Measurements from ENCODE around the gene GPC6.

The GPC6 gene

DNA sequence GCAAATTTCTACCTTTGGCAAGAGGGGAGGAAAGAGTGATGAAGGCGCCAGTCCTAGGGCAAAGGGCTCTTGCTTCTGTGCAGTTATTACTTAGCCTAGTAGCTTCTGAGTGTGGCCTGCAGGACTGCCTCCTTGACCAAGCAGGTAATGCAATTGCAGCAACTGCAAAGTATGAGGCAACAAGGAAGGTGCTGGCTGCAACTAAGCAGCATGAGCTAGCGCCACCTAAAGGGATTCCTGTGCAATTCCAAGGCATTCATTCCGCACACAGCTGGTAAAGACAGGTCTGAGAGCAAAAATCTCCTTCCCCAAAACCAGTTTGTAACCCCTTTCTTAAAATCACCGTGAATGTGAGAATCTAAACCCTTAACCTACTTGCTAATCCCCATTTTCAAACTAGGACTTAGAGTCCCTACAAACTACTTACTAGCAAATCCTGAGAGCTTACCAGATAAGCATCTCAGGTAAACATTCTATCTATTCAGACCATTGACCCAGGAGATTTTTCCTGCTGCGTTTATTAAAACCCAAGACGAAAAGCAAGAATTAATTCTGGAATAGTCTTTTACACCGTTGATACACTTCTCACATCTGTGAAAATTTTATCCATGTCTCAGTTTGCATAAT lies 1190.0 kb downstream of the GPC6 start:
- Mint-ChIP-seq H3K27me3 (ENCODE audit: low read depth) (no peaks in the 10 kb centered on the region), H3K27ac (no peak overlapping the region), H3K36me3 (ENCODE audit: low read depth) (peaks cover 5% of the 10 kb centered on the region), H3K4me1 (peaks cover 6% of the 10 kb centered on the region), H3K9me3 (peaks cover 12% of the 10 kb centered on the region), H3K4me3 (no peak overlapping the region)
- TF ChIP-seq, protein P1, sequence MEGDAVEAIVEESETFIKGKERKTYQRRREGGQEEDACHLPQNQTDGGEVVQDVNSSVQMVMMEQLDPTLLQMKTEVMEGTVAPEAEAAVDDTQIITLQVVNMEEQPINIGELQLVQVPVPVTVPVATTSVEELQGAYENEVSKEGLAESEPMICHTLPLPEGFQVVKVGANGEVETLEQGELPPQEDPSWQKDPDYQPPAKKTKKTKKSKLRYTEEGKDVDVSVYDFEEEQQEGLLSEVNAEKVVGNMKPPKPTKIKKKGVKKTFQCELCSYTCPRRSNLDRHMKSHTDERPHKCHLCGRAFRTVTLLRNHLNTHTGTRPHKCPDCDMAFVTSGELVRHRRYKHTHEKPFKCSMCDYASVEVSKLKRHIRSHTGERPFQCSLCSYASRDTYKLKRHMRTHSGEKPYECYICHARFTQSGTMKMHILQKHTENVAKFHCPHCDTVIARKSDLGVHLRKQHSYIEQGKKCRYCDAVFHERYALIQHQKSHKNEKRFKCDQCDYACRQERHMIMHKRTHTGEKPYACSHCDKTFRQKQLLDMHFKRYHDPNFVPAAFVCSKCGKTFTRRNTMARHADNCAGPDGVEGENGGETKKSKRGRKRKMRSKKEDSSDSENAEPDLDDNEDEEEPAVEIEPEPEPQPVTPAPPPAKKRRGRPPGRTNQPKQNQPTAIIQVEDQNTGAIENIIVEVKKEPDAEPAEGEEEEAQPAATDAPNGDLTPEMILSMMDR (IDR thresholded peaks at IDR 0.05; ENCODE audit: unreplicated experiment in 3 of 3) = peak; percentile 9 to 53 (median 25)

DNA sequence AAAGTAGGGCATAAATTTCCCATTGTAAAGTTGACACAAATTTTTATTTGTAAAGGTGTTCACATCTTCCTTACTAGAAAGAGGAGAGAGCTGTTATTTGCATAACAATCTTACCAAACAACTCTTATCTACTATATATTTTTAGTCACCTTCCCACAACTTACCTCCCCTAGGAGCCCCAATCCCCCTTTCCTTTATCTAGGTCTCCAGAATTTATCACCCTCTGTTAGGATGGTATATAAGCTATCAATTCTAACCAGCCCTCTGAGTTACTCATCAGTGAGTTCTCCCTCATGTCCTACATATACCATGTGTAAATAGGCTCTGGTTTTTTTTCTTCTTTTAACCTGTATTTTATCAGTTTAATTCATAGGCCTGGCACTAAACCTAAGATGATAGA lies 1190.7 kb downstream of the GPC6 start:
- Mint-ChIP-seq H3K36me3 (ENCODE audit: low read depth) (peaks cover 5% of the 10 kb centered on the region), H3K4me1 (peaks cover 6% of the 10 kb centered on the region), H3K9me3 (peaks cover 12% of the 10 kb centered on the region), H3K4me3 (no peak overlapping the region), H3K27ac (no peak overlapping the region), H3K27me3 (ENCODE audit: low read depth) (no peaks in the 10 kb centered on the region)
- TF ChIP-seq, protein P1 (IDR thresholded peaks at IDR 0.05; ENCODE audit: unreplicated experiment in 3 of 3) = no peak

DNA sequence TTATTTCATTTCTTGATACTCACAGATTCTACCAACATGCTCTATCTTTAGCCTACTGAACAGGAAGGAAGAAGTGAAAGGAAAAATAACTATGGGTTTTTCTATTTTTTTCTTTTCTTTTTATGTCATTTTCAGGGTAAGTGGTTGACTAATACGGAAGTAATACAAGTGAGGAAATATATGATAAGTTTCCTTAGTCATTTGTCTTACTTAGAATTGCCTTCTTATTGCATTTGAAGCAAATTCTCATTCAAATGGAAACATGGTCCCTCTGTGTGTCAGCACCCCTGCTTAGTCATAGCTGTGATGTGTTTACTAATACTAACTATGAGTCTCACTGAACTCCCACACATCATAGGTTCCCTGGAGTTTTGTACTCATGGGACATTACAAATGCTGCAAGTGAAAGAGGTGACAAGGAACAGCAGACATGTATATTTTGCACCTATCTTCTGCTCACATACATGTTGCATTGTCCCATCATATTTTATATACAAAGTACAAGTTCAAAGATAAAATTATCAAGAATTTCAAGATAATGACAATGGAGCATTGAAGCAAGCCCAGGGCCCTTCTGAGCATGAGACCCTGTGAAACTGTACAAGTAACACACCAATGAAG lies 1192.8 kb downstream of the GPC6 start:
- no peaks in the 10 kb centered on the region for H3K27me3 Mint-ChIP-seq (ENCODE audit: low read depth)
- peaks cover 5% of the 10 kb centered on the region for H3K36me3 Mint-ChIP-seq (ENCODE audit: low read depth)
- TF ChIP-seq, protein P1 (IDR thresholded peaks at IDR 0.05; ENCODE audit: unreplicated experiment in 3 of 3) = no peak
- H3K4me1 Mint-ChIP-seq = no peaks in the 10 kb centered on the region
- no peak overlapping the region for H3K27ac Mint-ChIP-seq
- peaks cover 12% of the 10 kb centered on the region for H3K9me3 Mint-ChIP-seq
- H3K4me3 Mint-ChIP-seq = no peak overlapping the region

DNA sequence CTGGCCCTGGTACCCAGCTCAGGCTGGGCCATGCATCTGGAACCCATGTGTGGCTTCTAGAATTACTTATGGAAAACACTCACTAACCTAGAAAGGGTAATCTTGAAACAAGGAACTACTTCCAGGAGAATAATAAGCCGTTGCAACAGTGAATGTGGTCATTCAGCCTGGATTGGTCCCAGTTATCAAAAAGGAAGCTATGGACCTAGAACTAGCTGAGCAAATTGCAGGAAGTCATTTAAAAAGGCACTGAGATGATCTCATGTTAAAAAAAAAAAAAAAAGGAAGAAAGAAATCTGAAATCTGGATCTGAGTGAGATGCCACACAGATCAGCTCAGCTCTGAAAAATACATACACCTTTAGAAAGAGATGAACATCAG lies 1193.3 kb downstream of the GPC6 start:
- H3K27ac Mint-ChIP-seq = no peak overlapping the region
- H3K27me3 Mint-ChIP-seq (ENCODE audit: low read depth) = no peaks in the 10 kb centered on the region
- TF ChIP-seq, protein P1 (IDR thresholded peaks at IDR 0.05; ENCODE audit: unreplicated experiment in 3 of 3) = no peak
- peaks cover 5% of the 10 kb centered on the region for H3K36me3 Mint-ChIP-seq (ENCODE audit: low read depth)
- no peaks in the 10 kb centered on the region for H3K4me1 Mint-ChIP-seq
- no peak overlapping the region for H3K4me3 Mint-ChIP-seq
- peaks cover 12% of the 10 kb centered on the region for H3K9me3 Mint-ChIP-seq

DNA sequence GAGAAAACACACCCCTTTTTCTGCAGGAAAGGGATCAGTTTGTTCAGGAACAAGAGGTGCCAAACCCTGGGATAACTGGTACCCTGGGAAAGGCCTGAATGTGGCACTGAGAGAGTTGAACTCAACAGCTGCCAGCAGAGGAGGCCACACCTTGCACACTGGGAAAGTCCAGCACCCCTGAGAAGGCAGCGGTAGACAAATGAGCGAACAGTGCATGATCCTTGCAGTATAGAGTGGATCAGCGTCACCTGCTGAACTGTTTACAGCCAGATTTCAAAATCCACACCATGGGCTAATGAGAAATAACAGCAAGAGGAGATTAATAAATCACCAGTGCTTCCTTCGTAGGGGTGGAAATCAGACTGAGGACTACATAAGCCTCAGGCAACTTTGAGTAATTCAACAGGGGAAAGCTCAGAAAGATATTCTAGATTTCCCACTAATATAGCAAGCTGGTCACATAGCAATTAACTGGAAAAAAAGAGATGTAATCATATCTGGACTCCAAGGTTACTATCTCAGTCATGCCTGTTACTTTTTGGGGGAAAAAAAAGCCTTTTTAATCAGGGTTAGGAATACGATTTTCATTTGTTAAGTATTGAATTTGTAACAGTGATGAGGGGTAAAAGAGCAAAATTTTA lies 1200.8 kb downstream of the GPC6 start:
- TF ChIP-seq, protein P1 (IDR thresholded peaks at IDR 0.05; ENCODE audit: unreplicated experiment in 3 of 3) = no peak
- Mint-ChIP-seq H3K27ac (no peak overlapping the region), H3K36me3 (ENCODE audit: low read depth) (no peaks in the 10 kb centered on the region), H3K4me1 (no peaks in the 10 kb centered on the region), H3K4me3 (no peak overlapping the region), H3K27me3 (ENCODE audit: low read depth) (no peaks in the 10 kb centered on the region), H3K9me3 (no peaks in the 10 kb centered on the region)
